OCI-LY1 (cell line): ENCODE results near the gene MAGI1.

Experiments
- H2AFZ ChIP-seq: fragments of 200-600 bp; sonication (generic), shearing (Covaris generic); 2 replicates; pipeline ENCODE4 v1.6.0; 2014; ENCODE audit warnings: antibody characterized with exemption, mild to moderate bottlenecking, low read length
- H3F3A ChIP-seq: fragments of 200-600 bp; sonication (generic), shearing (Covaris generic); 2 replicates; pipeline ENCODE4 v1.6.0; 2014; ENCODE audit warnings: mild to moderate bottlenecking, antibody characterized with exemption, low read length, moderate library complexity; ENCODE audit not compliant: insufficient read depth
- H3K27ac ChIP-seq: fragments of 200-600 bp; sonication (generic); 2 replicates; pipeline ENCODE4 v1.5.1; 2014; ENCODE audit warnings: low read length, mixed run types, mild to moderate bottlenecking, low read depth; ENCODE audit not compliant: poor library complexity, severe bottlenecking
- H3K27me3 ChIP-seq: fragments of 200-600 bp; sonication (generic); 2 replicates; pipeline ENCODE4 v1.6.0; 2014; ENCODE audit warnings: antibody characterized with exemption, mild to moderate bottlenecking, low read length, moderate library complexity; ENCODE audit not compliant: insufficient read depth
- H3K36me3 ChIP-seq: fragments of 200-600 bp; sonication (generic); 2 replicates; pipeline ENCODE4 v1.6.1; 2014; ENCODE audit warnings: mild to moderate bottlenecking, antibody characterized with exemption, low read length, moderate library complexity, mixed read lengths; ENCODE audit not compliant: insufficient read depth
- H3K4me1 ChIP-seq: fragments of 200-600 bp; sonication (generic); 2 replicates; pipeline ENCODE4 v1.5.1; 2014; ENCODE audit warnings: mild to moderate bottlenecking, low read length, moderate library complexity; ENCODE audit not compliant: insufficient read depth, severe bottlenecking
- H3K4me2 ChIP-seq: fragments of 200-600 bp; sonication (generic), shearing (Covaris generic); 2 replicates; pipeline ENCODE4 v1.6.1; 2014; ENCODE audit warnings: low read length
- H3K4me3 ChIP-seq: fragments of 200-600 bp; sonication (generic); 2 replicates; pipeline ENCODE4 v1.5.1; 2014; ENCODE audit warnings: low read length, low read depth, mild to moderate bottlenecking, mixed read lengths; ENCODE audit not compliant: poor library complexity, severe bottlenecking
- H3K79me2 ChIP-seq: fragments of 200-600 bp; shearing (Covaris generic); 2 replicates; pipeline ENCODE4 v1.6.1; 2016; ENCODE audit warnings: mixed run types, low read length, mixed read lengths; ENCODE audit not compliant: insufficient read depth
- H3K9ac ChIP-seq: fragments of 200-600 bp; sonication (generic), shearing (Covaris generic); 2 replicates; pipeline ENCODE4 v1.6.1; 2014; ENCODE audit warnings: mild to moderate bottlenecking, low read length, mixed read lengths
- H3K9me2 ChIP-seq: fragments of 200-600 bp; sonication (generic), shearing (Covaris generic); 2 replicates; pipeline ENCODE4 v1.6.1; 2014; ENCODE audit warnings: low read depth, mild to moderate bottlenecking, low read length, mixed read lengths
- H3K9me3 ChIP-seq: fragments of 200-600 bp; shearing (Covaris generic); 2 replicates; pipeline ENCODE4 v1.6.1; 2014; ENCODE audit warnings: low read length, mixed read lengths
- H4K20me1 ChIP-seq: fragments of 200-600 bp; sonication (generic), shearing (Covaris generic); 2 replicates; pipeline ENCODE4 v1.6.0; 2016; ENCODE audit warnings: mild to moderate bottlenecking, low read length; ENCODE audit not compliant: insufficient read depth
- EZH2 ChIP-seq: fragments of 200-600 bp; sonication (generic), shearing (Covaris generic); IDR thresholded peaks from 2 replicates; pipeline ENCODE4 v1.8.0; 2017; ENCODE audit warnings: borderline replicate concordance, mixed run types, mild to moderate bottlenecking, antibody characterized with exemption, low read length, moderate library complexity, mixed read lengths
- TF ChIP-seq, protein P1 (sequence below): fragments of 200-600 bp; sonication (generic), shearing (Covaris generic); IDR thresholded peaks from 2 replicates; pipeline ENCODE4 v1.5.1; 2017; ENCODE audit warnings: mild to moderate bottlenecking, antibody characterized with exemption, low read length, moderate library complexity, mixed read lengths

MAGI1 gene

GRCh38 chr3:65953881-65954733 is 84.6 kb downstream of the MAGI1 start:
- Histone ChIP-seq H3F3A (no peaks in the 10 kb centered on the region), H3K9me3 (no peaks in the 10 kb centered on the region), H3K9me2 (no peaks in the 10 kb centered on the region), H3K27ac (no peak overlapping the region), H3K4me2 (no peak overlapping the region), H3K4me1 (no peaks in the 10 kb centered on the region), H2AFZ (no peak overlapping the region), H3K27me3 (no peaks in the 10 kb centered on the region), H3K36me3 (no peaks in the 10 kb centered on the region), H4K20me1 (no peaks in the 10 kb centered on the region), H3K4me3 (no peak overlapping the region), H3K9ac (no peak overlapping the region), H3K79me2 (no peaks in the 10 kb centered on the region)
- TF ChIP-seq, protein P1, sequence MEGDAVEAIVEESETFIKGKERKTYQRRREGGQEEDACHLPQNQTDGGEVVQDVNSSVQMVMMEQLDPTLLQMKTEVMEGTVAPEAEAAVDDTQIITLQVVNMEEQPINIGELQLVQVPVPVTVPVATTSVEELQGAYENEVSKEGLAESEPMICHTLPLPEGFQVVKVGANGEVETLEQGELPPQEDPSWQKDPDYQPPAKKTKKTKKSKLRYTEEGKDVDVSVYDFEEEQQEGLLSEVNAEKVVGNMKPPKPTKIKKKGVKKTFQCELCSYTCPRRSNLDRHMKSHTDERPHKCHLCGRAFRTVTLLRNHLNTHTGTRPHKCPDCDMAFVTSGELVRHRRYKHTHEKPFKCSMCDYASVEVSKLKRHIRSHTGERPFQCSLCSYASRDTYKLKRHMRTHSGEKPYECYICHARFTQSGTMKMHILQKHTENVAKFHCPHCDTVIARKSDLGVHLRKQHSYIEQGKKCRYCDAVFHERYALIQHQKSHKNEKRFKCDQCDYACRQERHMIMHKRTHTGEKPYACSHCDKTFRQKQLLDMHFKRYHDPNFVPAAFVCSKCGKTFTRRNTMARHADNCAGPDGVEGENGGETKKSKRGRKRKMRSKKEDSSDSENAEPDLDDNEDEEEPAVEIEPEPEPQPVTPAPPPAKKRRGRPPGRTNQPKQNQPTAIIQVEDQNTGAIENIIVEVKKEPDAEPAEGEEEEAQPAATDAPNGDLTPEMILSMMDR = no peak
- TF ChIP-seq EZH2 = no peak

DNA sequence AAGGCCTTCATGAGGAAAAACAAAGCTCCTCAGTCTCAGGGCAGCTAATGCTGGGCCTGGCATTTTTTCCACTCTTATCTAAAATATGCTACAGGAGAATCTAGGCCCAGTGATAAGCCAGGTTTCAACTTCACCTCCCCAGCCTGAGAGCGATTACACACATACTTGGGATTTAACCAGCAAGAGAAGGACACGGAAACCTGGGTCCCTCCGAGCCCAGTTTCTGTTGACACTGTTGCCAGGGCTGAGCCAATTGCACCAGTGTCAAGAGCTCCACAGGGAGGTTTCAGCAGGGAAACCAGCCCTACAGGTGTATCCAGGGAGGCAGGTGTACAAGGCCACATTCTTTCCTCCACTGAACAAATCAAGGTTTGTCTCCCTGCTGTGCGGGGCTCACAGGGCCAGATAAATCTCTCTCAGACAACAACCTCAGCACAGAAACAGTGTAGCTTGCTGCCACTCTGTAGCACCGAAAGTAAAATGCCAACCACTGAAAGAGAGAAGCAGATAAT is 85.4 kb downstream of the MAGI1 start:
- no peak overlapping the region for H3K4me2 ChIP-seq
- H3K27me3 ChIP-seq = no peaks in the 10 kb centered on the region
- no peaks in the 10 kb centered on the region for H3K79me2 ChIP-seq
- no peaks in the 10 kb centered on the region for H3K4me1 ChIP-seq
- H3F3A ChIP-seq = no peaks in the 10 kb centered on the region
- H3K9me3 ChIP-seq = no peaks in the 10 kb centered on the region
- no peaks in the 10 kb centered on the region for H3K9me2 ChIP-seq
- TF ChIP-seq, protein P1 = no peak
- TF ChIP-seq EZH2 = no peak
- H3K4me3 ChIP-seq = no peak overlapping the region
- H2AFZ ChIP-seq = no peak overlapping the region
- H3K36me3 ChIP-seq = no peaks in the 10 kb centered on the region
- H3K9ac ChIP-seq = no peak overlapping the region
- H4K20me1 ChIP-seq = no peaks in the 10 kb centered on the region
- H3K27ac ChIP-seq = no peak overlapping the region

DNA sequence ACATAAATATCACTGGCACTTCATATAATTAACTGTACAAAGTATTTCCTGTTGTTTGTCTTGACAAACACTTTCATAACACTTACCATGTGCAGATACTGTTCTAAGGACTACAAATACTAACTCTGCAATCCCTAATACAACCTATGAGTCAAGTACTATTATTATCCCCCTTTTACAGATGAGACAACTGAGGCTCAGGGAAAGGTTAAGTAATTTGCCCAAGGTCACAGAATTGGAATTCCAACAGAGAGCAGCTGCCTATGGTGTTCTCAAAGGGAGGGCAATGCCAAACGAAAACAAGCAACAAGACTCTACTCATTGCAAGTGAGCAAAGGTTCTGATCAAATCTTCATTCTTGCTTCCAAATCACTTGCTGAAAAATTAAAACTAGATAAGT is 85.9 kb downstream of the MAGI1 start:
- no peak for TF ChIP-seq EZH2
- TF ChIP-seq, protein P1 = no peak
- Histone ChIP-seq H3K4me2 (no peak overlapping the region), H3K9me3 (no peaks in the 10 kb centered on the region), H3K4me1 (no peaks in the 10 kb centered on the region), H3K79me2 (no peaks in the 10 kb centered on the region), H3K4me3 (no peak overlapping the region), H3K27me3 (no peaks in the 10 kb centered on the region), H4K20me1 (no peaks in the 10 kb centered on the region), H2AFZ (no peak overlapping the region), H3K9me2 (no peaks in the 10 kb centered on the region), H3F3A (no peaks in the 10 kb centered on the region), H3K27ac (no peak overlapping the region), H3K36me3 (no peaks in the 10 kb centered on the region), H3K9ac (no peak overlapping the region)
